K562 (cell line): ENCODE results near the gene ZNF644. TPM values are rescaled to one million over a fixed set of nuclear protein-coding genes. Genes with fewer than 3 reads are reported as not detected.

Source experiments
- ARID1B ChIP-seq: fragments of 450-650 bp; IDR thresholded peaks from 2 replicates; pipeline ENCODE4 v1.6.1; 2016; ENCODE audit warnings: antibody characterized with exemption, mild to moderate bottlenecking, inconsistent platforms
- ETV6 ChIP-seq, 3 experiments: fragments of 150-350 bp in 1 of 3; sonication (generic) in 1 of 3; formaldehyde crosslinking in 1 of 3; IDR thresholded peaks; 2 replicates each; pipeline versions ENCODE4 v1.6.1 to v1.8.0; 2014 to 2022; ENCODE audit warnings: borderline replicate concordance in 2 of 3, low read depth in 2 of 3, antibody characterized with exemption in 1 of 3, low read length in 1 of 3, mild to moderate bottlenecking in 1 of 3, missing genetic modification reagents in 1 of 3
- SMARCC2 ChIP-seq: fragments of 450-650 bp; IDR thresholded peaks from 2 replicates; pipeline ENCODE4 v1.6.1; 2017; ENCODE audit warnings: antibody characterized with exemption, moderate library complexity, mild to moderate bottlenecking, low read depth
- YBX1 ChIP-seq: fragments of 450-650 bp; IDR thresholded peaks from 2 replicates; pipeline ENCODE4 v1.7.1; 2016; ENCODE audit warnings: mild to moderate bottlenecking
- ZBTB26 ChIP-seq: fragments of 450-650 bp; formaldehyde crosslinking; IDR thresholded peaks from 2 replicates; pipeline ENCODE4 v1.4.0; 2022; ENCODE audit warnings: missing genetic modification characterization
- ZHX1 ChIP-seq: fragments of 150-350 bp; conservative IDR thresholded peaks from 2 replicates; pipeline ENCODE4 v1.6.1; 2014; ENCODE audit warnings: low read length
- ZNF384 ChIP-seq: IDR thresholded peaks from 2 replicates; pipeline ENCODE4 v1.6.1; 2012; ENCODE audit warnings: low read depth, low read length, improper control_type of control experiment
- ZNF785 ChIP-seq: fragments of 250-450 bp; sonication (Bioruptor Pico); IDR thresholded peaks from 2 replicates; pipeline ENCODE4 v1.4.0; 2020; ENCODE audit warnings: mild to moderate bottlenecking
- polyA plus RNA-seq, 8 experiments: library from polyadenylated mRNA; depleted of rRNA in 4 of 8; stranded (reverse) in 5 of 8; unstranded in 3 of 8; fragments of >200 nt; fragmentation: Nextera tagmentation in 2 of 8; fragmentation: Illumina TruSeq in 1 of 8; extraction: Ambion mirVana in 2 of 8; extraction: Trizol in 1 of 8; gene quantifications; 2 replicates each; pipeline versions ENCODE4 v1.2.1 to v1.2.3, GENCODE V29; 2011 to 2014; ENCODE audit warnings: inconsistent platforms in 1 of 8, missing spikeins in 1 of 8
- total RNA-seq, 7 experiments: library from RNA; depleted of rRNA in 6 of 7; stranded (reverse); fragments of >200 nt in 6 of 7; fragmentation: Illumina TruSeq in 2 of 7; extraction: Trizol in 2 of 7; gene quantifications; 2 replicates each; pipeline versions ENCODE4 v1.2.1 to v1.2.3, GENCODE V29; 2011 to 2021; ENCODE audit warnings: low replicate concordance in 1 of 7
- TF ChIP-seq, protein P1 (sequence below): fragments of 450-650 bp; IDR thresholded peaks from 2 replicates; pipeline ENCODE4 v1.6.1; 2016; ENCODE audit warnings: low read depth

Gene ZNF644
- total and polyA plus RNA-seq, 9 of the 15 experiments (the other 6 are each of a cell fraction or from before 2014, with no cell fraction given) = 25.3 to 71.4 (median 39.6) TPM

DNA sequence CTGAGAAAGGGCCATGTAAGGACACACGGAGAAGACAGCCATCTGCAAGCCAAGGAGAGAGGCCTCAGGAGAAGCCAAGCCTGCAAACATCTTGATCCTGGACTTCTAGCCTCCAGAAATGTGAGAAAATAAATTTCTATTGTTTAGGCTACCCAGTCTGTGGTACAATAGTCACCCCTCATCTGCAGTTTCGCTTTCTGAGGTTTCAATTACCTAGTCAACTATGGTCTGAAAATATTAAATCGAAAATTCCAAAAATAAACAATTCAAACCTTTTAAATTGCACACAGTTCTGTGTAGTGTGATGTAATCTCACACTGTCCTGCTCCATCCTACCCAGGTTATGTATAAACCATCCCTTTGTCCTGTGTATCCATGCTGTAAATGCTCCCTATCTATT is 52.6 kb downstream of the ZNF644 start (continued):
- no peak for TF ChIP-seq ZHX1
- no peak for TF ChIP-seq ETV6 (IDR thresholded peaks at IDR 0.05; ENCODE audit: borderline replicate concordance in 1 of 2, low read depth in 2 of 2, low read length in 1 of 2)
- no peak for TF ChIP-seq ETV6 (CRISPR knock-in tag; IDR thresholded peaks at IDR 0.05; ENCODE audit: borderline replicate concordance)
- TF ChIP-seq SMARCC2 = no peak
- TF ChIP-seq ZNF785 = no peak
- TF ChIP-seq, protein P1, sequence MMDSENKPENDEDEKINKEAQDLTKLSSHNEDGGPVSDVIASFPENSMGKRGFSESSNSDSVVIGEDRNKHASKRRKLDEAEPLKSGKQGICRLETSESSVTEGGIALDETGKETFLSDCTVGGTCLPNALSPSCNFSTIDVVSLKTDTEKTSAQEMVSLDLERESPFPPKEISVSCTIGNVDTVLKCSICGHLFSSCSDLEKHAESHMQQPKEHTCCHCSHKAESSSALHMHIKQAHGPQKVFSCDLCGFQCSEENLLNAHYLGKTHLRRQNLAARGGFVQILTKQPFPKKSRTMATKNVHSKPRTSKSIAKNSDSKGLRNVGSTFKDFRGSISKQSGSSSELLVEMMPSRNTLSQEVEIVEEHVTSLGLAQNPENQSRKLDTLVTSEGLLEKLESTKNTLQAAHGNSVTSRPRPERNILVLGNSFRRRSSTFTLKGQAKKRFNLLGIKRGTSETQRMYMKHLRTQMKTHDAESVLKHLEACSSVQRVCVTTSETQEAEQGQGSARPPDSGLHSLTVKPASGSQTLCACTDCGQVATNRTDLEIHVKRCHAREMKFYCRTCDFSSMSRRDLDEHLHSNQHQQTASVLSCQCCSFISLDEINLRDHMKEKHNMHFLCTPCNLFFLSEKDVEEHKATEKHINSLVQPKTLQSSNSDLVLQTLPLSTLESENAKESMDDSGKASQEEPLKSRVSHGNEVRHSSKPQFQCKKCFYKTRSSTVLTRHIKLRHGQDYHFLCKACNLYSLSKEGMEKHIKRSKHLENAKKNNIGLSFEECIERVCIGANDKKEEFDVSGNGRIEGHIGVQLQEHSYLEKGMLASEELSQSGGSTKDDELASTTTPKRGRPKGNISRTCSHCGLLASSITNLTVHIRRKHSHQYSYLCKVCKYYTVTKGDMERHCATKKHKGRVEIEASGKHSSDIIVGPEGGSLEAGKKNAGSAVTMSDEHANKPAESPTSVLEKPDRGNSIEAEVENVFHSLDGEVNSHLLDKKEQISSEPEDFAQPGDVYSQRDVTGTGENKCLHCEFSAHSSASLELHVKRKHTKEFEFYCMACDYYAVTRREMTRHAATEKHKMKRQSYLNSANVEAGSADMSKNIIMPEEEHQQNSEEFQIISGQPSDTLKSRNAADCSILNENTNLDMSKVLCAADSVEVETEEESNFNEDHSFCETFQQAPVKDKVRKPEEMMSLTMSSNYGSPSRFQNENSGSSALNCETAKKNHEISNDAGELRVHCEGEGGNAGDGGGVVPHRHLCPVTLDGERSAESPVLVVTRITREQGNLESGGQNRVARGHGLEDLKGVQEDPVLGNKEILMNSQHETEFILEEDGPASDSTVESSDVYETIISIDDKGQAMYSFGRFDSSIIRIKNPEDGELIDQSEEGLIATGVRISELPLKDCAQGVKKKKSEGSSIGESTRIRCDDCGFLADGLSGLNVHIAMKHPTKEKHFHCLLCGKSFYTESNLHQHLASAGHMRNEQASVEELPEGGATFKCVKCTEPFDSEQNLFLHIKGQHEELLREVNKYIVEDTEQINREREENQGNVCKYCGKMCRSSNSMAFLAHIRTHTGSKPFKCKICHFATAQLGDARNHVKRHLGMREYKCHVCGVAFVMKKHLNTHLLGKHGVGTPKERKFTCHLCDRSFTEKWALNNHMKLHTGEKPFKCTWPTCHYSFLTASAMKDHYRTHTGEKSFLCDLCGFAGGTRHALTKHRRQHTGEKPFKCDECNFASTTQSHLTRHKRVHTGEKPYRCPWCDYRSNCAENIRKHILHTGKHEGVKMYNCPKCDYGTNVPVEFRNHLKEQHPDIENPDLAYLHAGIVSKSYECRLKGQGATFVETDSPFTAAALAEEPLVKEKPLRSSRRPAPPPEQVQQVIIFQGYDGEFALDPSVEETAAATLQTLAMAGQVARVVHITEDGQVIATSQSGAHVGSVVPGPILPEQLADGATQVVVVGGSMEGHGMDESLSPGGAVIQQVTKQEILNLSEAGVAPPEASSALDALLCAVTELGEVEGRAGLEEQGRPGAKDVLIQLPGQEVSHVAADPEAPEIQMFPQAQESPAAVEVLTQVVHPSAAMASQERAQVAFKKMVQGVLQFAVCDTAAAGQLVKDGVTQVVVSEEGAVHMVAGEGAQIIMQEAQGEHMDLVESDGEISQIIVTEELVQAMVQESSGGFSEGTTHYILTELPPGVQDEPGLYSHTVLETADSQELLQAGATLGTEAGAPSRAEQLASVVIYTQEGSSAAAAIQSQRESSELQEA = no peak
- no peak for TF ChIP-seq ZNF384
- no peak for TF ChIP-seq YBX1
- TF ChIP-seq ZBTB26 (CRISPR knock-in tag) = no peak
- TF ChIP-seq ARID1B = no peak
